H7 (cell line): ENCODE measurements around the gene FLOT1. TPM values are rescaled to one million over a fixed set of nuclear protein-coding genes. Genes with fewer than 3 reads are reported as not detected.
"Not testable (repeated sequence)": the region's sequence is repeated elsewhere in the genome, so short reads cannot be mapped to it uniquely, and the experiment has no call there.

Experiments
- DNase-seq: peaks from one replicate; pipeline ENCODE4 v3.0.0; 2012
- H3K27me3 ChIP-seq: 2 replicates; pipeline ENCODE4 v1.6.0; 2011; ENCODE audit warnings: mild to moderate bottlenecking, low read length; ENCODE audit not compliant: control insufficient read depth, insufficient read depth
- H3K36me3 ChIP-seq: replicated peaks from 2 replicates; pipeline ENCODE4 v1.5.1; 2011; ENCODE audit warnings: low read length; ENCODE audit not compliant: control insufficient read depth, insufficient read depth
- H3K4me3 ChIP-seq: 2 replicates; pipeline ENCODE4 v1.5.1; 2011; ENCODE audit warnings: low read depth, mild to moderate bottlenecking, control low read depth, low read length, moderate library complexity; ENCODE audit not compliant: insufficient read depth
- total RNA-seq: library from RNA; depleted of rRNA; stranded (reverse); fragments of >200 nt; shearing (Covaris generic); gene quantifications from 2 replicates; pipeline ENCODE4 v1.2.3, GENCODE V29; 2014

The FLOT1 gene
- total RNA-seq, 1 experiment from 2014 or later: 140 TPM

DNA sequence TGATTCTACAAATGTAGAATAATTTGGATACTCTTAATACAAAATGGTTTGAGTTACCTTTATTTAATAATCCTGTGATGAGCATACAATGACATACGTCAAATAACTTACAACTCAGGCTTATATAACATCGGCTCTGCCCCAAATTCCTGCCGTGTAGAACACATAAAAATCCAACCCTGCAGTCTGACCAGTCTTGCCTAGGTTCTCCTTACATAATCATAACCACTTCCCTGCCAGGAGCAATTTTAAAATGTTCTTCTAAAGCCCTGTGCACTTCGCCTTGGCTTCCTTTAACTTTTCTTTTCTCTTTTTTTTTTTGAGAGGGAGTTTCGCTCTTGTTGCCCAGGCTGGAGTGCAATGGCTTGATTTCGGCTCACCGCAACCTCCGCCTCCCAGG lies 18.1 kb upstream of the FLOT1 start:
- Histone ChIP-seq H3K4me3 (no peak overlapping the region), H3K27me3 (no peaks in the 10 kb centered on the region), H3K36me3 (no peaks in the 10 kb centered on the region)
- DNase-seq: no peak

DNA sequence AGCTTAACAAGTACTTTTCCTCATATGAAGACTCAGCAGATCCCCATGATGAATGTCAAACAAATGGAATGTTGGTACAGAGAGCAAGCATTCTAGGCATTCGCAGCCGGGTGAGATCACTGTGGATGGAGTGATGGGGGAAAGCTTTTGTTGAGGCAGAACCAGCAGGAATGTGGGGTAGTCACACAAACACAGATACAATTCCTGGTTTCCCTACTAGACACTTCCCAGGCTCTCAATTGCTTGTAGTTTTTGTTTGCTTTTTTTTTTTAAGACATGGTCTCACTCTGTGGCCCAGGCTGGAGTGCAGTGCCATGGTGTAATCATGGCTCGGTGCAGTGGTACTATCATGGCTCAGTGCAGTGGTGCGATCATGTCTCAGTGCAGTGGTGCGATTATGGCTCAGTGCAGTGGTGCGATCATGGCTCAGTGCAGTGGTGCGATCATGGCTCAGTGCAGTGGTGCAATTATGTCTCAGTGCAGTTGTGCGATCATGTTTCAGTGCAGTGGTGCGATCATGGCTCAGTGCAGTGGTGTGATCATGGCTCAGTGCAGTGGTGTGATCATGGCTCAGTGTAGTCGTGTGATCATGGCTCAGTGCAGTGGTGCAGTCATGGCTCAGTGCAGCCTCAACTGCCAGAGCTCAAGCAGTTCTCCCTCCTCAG lies 17.2 kb upstream of the FLOT1 start:
- H3K27me3 ChIP-seq: no peaks in the 10 kb centered on the region
- no peak for DNase-seq
- no peaks in the 10 kb centered on the region for H3K36me3 ChIP-seq
- no peak overlapping the region for H3K4me3 ChIP-seq

DNA sequence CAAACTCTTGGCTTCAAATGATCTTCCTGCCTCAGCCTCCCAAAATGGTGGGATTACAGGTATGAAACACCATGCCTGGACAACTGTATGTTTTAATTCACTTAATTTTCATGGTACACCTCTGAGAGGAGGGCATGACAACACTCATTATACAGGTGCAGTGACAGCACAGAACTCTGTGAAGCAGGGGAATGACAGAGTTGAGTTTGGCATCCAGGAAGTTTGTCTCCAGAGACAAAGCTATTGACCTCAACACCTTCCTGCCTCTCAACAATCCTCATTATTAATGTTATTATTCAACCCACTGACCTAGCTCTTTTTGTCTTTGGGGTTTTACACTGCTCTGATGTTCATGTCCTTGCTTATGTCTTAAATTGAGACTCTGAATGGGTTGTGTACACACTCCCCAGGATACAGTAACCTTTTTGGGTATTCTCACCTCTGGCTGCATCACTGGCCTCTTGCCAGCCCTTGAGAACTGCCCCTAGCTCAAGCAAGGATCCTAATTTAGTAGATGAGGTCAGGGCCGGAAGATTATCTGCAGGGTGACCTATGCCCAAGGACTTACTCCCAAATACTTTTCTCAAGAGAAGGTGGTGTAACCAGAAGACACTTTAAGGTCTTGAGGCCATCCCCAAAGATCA lies 14.9 kb upstream of the FLOT1 start:
- no peak for DNase-seq
- no peaks in the 10 kb centered on the region for H3K36me3 ChIP-seq
- no peak overlapping the region for H3K4me3 ChIP-seq
- H3K27me3 ChIP-seq: no peaks in the 10 kb centered on the region

DNA sequence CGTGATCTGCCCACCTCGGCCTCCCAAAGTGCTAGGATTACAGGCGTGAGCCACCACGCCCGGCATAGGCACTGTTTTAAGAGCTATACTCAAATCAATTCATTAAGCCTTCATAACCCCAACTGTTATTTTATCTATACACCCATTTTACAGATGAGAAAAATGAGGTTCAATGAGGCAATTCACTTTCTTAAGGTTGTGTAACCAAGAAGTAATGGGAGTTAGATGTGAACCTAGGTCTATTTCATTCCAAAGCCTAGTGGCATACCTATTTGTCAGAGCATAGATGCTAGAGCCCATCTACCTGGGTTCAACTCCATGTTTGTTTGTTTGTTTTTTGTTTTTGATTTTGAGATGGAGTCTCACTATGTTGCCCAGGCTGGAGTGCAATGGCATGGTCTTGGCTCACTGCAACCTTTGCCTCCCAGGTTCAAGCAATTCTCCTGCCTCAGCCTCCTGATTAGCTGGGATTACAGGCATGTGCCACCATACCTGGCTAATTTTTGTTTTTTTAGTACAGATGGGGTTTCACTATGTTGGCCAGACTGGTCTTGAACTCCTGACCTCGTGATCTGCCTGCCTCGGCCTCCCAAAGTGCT lies 14.0 kb upstream of the FLOT1 start:
- H3K36me3 ChIP-seq, H3K4me3 ChIP-seq, DNase-seq, H3K27me3 ChIP-seq: not testable (repeated sequence)

DNA sequence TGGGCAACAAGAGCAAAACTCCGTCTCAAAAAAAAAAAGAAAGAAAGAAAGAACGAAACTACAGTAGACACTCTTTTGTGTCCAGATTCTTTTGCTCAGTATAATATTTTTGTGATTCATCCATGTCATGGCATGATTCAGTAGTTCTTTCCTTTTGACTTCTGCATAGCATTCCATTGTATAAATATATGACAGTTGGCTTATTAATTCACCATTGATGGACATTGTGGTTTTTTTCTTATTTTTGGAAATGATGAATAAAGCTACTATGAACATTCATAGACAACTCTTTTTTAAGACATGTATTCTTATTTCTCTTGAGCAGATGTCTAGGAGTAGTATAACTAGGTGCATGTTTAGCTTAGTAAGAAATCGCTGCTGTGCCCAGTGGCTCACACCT lies 12.1 kb upstream of the FLOT1 start:
- Histone ChIP-seq H3K4me3 (no peak overlapping the region), H3K36me3 (no peaks in the 10 kb centered on the region), H3K27me3 (no peaks in the 10 kb centered on the region)
- DNase-seq: no peak

DNA sequence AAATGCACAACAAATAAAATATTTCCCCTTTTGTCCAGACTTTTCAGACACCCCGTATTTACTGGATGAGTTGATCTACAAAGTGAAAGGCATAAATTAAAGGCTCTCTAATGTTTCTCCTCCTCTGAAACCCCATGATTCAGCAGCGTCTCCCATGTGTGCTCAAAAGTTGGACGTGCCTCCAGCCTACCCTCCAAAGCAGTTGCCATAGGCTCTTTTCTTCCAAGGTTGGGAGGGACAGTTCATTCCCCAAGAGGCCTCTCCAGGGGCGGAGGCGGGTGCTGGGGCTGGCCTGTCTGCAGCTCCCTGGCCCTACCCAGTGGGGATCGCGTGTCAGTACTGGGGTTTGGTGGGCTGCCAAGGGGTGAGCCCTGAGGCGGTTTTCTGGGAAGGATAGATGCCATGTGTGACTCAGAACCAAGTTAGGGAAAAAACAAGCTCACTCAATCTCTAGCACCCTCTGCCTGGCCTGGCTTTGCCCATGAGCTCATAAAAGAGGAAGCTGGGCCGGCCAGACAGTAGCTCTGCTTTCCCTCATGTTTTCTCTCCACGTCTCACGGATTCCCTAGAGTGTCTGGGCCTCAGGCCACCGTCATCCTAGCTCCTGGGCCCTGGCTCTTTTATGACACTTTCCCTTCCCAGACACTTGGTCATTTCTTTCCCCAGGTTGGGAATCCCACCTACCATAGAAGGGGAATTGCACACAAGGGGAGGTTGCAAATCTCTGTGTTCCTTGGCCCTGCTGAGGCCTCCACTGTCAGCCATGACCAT lies 9.9 kb upstream of the FLOT1 start:
- Histone ChIP-seq H3K36me3 (no peaks in the 10 kb centered on the region), H3K4me3 (no peak overlapping the region), H3K27me3 (no peaks in the 10 kb centered on the region)
- no peak for DNase-seq

DNA sequence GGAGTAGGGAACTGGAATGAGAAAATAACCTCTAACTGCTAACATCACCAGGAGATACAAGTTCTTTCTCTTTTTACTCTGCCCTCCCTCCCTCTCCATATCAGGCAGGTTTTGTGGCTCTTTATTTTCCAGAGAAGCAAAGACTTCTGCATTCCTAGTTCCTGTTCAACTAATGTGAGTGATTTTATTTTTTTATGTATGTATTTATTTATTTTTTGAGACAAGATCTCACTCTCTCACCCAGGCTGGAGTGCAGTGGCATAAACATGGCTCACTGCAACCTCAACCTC lies 7.8 kb upstream of the FLOT1 start:
- no peaks in the 10 kb centered on the region for H3K27me3 ChIP-seq
- DNase-seq: no peak
- no peak overlapping the region for H3K4me3 ChIP-seq
- no peaks in the 10 kb centered on the region for H3K36me3 ChIP-seq

DNA sequence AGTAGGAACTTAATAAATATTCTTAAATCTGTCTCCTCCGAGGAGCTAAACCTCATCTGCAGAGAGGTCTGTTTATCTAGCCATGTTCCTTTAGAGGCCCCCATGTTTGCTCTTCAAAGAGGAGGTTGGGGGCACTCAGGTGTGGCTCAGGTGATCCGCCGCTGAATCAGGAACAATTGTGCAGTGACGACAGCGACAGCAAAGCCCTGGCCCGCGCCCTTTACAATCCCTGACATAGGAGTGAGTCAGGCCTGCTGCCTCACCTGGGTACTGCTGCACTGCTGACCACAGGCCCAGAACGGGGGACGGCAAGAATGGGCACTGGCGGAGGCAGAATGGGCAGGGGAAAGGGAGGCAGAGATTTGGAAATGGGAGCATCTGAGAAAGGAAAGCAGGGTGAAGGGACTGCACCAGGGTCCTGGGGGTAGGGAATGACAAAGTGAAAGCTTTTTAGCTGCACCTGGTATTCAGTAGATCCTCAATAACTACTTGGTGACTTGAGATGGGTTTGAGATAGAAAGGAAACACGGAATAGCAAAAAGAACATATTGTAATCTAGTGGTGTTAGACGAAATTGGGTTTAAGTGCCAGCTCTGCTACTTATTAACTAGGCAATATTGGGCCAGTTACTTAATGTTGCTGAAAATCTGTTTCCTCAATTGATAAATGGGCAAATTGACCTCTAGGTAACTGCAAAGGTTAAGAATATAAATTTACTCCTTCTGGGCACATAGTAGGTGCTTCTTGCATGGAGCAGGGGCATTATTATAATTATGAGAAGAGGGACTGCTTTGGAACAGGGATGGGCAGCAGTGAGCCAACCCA lies 7.3 kb upstream of the FLOT1 start:
- DNase-seq: no peak
- H3K36me3 ChIP-seq: no peaks in the 10 kb centered on the region
- H3K4me3 ChIP-seq: no peak overlapping the region
- no peaks in the 10 kb centered on the region for H3K27me3 ChIP-seq

DNA sequence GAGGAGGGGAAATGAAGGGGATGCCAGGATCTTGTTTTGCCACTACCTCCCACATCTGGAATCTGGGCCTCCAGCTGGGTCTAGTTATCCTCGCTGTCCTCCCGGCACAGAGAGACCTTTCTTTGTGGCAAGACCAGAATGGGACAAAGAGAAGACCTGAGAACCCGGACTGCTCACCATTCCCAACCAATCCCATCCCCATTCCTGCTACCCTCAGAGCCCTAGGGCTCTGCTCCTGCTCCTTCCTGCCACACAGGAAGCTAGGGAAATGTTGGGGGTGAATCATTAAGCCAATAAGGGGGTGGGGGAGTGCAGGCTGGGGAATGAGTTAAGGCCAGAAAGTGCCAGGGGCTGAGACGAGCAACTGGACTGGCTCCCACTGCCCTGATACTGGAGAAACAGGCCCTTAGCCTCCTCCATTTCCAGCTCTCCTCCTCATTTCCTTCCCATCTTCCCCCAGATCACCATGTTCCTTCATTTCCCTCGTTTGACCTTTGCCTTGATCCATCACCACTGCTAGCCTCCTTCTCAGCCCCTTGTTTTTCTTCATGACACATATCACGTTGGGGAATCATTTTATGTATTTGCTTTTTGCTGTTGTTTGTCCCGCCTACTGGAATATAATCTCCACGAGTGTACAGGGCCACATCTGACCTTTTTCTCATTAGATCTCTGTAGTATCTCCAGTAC lies 6.5 kb upstream of the FLOT1 start:
- Histone ChIP-seq H3K36me3 (no peaks in the 10 kb centered on the region), H3K4me3 (no peak overlapping the region), H3K27me3 (no peaks in the 10 kb centered on the region)
- no peak for DNase-seq

DNA sequence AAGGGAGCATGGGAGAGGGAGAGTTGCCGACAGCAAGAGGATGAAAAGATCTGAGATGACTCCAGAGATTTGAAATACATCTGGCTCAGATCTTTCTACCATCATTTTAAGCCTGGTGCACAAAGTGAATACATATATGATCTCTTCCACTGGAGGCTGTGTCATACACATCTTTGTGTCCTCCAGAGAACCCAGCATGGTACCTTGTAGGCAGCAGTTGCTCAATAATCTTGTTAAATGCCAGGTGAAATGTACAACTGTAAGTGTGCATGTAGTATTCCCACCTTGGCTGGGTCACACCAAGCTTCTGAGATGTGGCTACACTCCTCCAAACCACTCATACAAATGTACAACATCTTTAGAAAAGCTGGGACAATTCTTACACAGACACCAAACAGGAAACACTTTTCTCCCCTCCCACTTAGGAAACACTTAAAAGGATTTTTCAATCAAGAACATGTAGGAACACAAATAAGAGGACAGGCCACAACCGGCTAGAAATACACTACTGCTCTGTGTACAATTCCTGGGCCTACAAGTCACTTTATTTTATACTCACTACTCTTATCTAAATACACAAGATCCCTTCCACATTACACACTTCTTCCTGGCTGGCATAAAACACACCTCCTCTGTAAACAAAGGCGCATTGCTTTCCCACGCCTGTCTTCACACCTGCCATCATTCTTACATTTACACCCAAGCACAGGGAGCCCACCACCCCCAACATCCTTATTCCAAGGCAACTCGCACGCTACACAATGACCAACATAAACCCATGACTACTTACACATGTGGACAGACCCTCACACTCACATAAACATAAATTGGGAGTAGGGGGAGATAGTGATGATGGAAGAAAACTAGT lies 5.6 kb upstream of the FLOT1 start:
- no peak overlapping the region for H3K4me3 ChIP-seq
- H3K36me3 ChIP-seq: peaks cover 2% of the 10 kb centered on the region; the same call in 1 of the 2 replicates
- DNase-seq: no peak
- no peaks in the 10 kb centered on the region for H3K27me3 ChIP-seq

DNA sequence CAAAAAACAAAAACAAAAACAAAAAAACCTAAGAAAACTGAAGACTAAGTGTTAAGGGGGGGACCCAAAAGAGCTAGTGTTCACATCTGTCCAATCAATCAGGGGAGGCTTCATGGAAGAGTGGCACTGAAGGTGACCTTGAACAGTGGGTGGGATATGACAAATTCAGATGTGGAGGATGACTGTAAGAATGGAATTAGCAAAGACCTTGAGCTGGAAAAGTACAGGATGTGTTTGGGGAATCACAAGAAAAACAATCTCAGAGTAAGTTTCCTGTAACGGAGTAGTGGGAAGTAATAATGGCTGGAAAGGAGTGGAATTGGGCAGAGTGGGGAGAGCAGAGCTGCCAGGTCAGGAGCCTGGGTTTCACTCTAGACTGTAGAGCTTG lies 4.8 kb upstream of the FLOT1 start:
- H3K27me3 ChIP-seq: no peaks in the 10 kb centered on the region
- DNase-seq: no peak
- no peak overlapping the region for H3K4me3 ChIP-seq
- H3K36me3 ChIP-seq: peaks cover 2% of the 10 kb centered on the region; the same call in 1 of the 2 replicates

DNA sequence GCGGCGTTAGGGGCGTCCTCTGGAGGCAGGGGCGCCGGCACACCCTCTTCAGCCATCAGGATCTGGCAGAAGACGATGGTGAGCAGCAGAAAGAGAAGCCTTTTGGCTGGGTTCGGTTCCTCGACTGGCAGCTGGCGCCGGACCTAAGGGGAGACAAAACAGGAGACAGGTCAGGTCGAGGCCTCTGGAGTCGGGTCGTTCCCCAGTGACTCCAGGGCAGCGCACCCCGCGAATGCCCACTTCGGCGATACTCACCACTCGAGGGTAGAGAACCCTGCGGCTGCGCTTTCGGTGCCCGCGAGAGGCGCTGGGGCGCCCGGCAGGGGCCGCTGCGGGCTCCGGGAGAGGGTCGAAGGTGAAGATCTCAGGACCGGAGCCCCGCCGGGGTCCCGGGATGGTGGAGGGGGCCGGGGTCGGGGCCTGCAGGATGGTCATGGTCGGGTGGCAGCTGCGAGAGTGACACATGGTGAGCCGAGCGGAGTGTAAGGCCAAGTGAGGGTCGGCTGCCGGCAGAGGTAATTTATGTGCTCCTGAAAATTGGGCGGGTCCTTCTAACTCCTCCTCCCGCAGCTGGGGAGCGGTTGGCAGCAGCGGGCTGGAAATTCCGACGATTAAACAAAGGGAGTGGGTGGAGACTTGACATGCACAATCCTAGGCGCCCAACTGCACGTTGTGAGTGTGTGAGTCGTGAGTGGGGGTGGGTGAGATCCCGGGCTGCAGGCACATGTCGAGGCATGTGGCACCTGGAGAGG lies 1.7 kb upstream of the FLOT1 start, which contains the start of gene IER3:
Gene IER3 (minus strand): TSS at position 494 of the 752 bp plus-strand sequence. CDS start 29 bp downstream, at position 465.
- no peaks in the 10 kb centered on the region for H3K27me3 ChIP-seq
- DNase-seq: peak; percentile 89
- peak within 1 kb of the TSS; percentile 75 for H3K4me3 ChIP-seq
- peaks cover 15% of the 10 kb centered on the region for H3K36me3 ChIP-seq
